ENCODE results near the gene GAGE12H.
"Not testable (repeated sequence)": the region's sequence is repeated elsewhere in the genome, so short reads cannot be mapped to it uniquely, and the experiment has no call there.

The GAGE12H gene

DNA sequence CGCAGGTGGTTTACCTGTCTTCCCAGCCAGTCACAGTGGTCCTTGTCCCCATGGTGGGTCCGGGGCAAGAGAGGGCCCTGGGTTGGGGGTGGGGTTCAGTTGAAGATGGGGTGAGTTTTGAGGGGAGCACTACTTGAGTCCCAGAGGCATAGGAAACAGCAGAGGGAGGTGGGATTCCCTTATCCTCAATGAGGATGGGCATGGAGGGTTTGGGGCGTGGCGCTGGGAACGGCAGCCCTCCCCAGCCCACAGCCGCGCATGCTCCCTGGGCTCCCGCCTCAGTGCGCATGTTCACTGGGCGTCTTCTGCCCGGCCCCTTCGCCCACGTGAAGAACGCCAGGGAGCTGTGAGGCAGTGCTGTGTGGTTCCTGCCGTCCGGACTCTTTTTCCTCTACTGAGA lies 9.4 kb downstream of the GAGE12H start, which contains the start of gene GAGE2A:
GAGE2A (plus strand) TSS at position 301 of the 400 bp plus-strand sequence. CDS start 1,155 bp downstream, outside the sequence.
- H2BK5ac ChIP-seq (ENCODE audit: low read depth, low read length, poor library complexity); H3K4me3 ChIP-seq (ENCODE audit: low read depth, low read length); H4K8ac ChIP-seq (ENCODE audit: low read depth, low read length); H3K4ac ChIP-seq (ENCODE audit: low read depth, low read length); H3K79me2 ChIP-seq (ENCODE audit: control insufficient read depth, insufficient read depth, low read length, poor library complexity); H4K91ac ChIP-seq (ENCODE audit: low read depth, low read length); H3K9me3 ChIP-seq (ENCODE audit: insufficient read depth, low read depth, low read length); H3K79me1 ChIP-seq (ENCODE audit: low read length); H3K4me1 ChIP-seq (ENCODE audit: control insufficient read depth in 1 of 2, insufficient read depth in 2 of 2, low read length in 2 of 2); H2BK120ac ChIP-seq (ENCODE audit: insufficient read depth, low read length, poor library complexity); DNase-seq; H3K27ac ChIP-seq (ENCODE audit: low read depth, low read length); H3K9ac ChIP-seq (ENCODE audit: low read length); H3K23ac ChIP-seq (ENCODE audit: low read length); H4K12ac ChIP-seq (ENCODE audit: low read depth, low read length); H3K18ac ChIP-seq (ENCODE audit: low read length); H3K27me3 ChIP-seq (ENCODE audit: insufficient read depth, low read length); H3K4me2 ChIP-seq (ENCODE audit: low read length); H2AK5ac ChIP-seq (ENCODE audit: low read length); H2AFZ ChIP-seq (ENCODE audit: insufficient read depth, low read length, poor library complexity); H3K36me3 ChIP-seq (ENCODE audit: control insufficient read depth in 1 of 2, insufficient read depth in 2 of 2, low read length in 2 of 2); H3K14ac ChIP-seq (ENCODE audit: low read length); H2BK12ac ChIP-seq (ENCODE audit: low read length): not testable (repeated sequence)
- no CpG with 5 or more reads among the region's 16 CpGs for WGBS (ENCODE audit: extremely low coverage, insufficient coverage, insufficient read length)

DNA sequence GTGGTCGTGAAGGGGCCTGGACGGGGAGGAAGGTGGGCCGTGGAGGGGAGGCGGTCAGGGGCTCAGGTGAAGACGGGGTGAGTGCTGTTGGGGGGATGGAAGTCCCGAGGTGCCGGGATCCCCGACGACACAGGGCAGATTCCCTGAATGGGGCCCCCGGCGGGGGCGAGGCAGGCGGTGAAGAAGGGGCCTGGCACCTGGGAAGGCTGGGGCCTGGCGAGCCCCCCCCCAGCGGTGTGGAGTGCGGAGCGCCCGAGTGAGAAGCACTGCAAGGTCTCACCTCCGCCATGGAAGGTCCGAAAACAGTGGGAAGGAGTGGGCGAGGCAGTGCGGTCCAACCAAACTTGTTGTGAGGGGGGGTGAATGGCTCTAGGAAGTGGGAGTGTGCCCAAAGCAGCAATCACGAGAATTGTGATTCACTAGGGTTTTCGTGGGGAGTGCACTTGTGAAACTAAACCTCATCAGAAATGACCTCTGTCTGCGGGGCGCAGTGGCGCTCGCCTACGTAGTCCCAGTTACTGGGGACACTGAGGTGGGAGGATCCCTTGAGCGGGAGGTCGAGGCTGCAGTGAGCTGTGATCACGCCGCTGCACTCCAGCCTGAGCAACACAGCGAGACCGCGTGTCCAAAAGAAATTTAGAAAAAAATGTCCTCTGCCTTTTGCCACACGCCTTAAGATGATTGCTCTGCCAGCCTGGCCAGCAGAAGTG lies 10.2 kb downstream of the GAGE12H start:
- not testable (repeated sequence) for H3K4me1 ChIP-seq (ENCODE audit: control insufficient read depth in 1 of 2, insufficient read depth in 2 of 2, low read length in 2 of 2); H3K9ac ChIP-seq (ENCODE audit: low read length); H3K79me1 ChIP-seq (ENCODE audit: low read length); H3K4ac ChIP-seq (ENCODE audit: low read depth, low read length); DNase-seq; H2AK5ac ChIP-seq (ENCODE audit: low read length); H3K14ac ChIP-seq (ENCODE audit: low read length); H3K9me3 ChIP-seq (ENCODE audit: insufficient read depth, low read depth, low read length); H2BK120ac ChIP-seq (ENCODE audit: insufficient read depth, low read length, poor library complexity); H3K36me3 ChIP-seq (ENCODE audit: control insufficient read depth in 1 of 2, insufficient read depth in 2 of 2, low read length in 2 of 2); H4K91ac ChIP-seq (ENCODE audit: low read depth, low read length); H3K23ac ChIP-seq (ENCODE audit: low read length); H3K27ac ChIP-seq (ENCODE audit: low read depth, low read length); H3K4me2 ChIP-seq (ENCODE audit: low read length); H4K8ac ChIP-seq (ENCODE audit: low read depth, low read length); H3K4me3 ChIP-seq (ENCODE audit: low read depth, low read length); H3K79me2 ChIP-seq (ENCODE audit: control insufficient read depth, insufficient read depth, low read length, poor library complexity); H3K18ac ChIP-seq (ENCODE audit: low read length); H3K27me3 ChIP-seq (ENCODE audit: insufficient read depth, low read length); H2BK12ac ChIP-seq (ENCODE audit: low read length); H4K12ac ChIP-seq (ENCODE audit: low read depth, low read length); H2BK5ac ChIP-seq (ENCODE audit: low read depth, low read length, poor library complexity); H2AFZ ChIP-seq (ENCODE audit: insufficient read depth, low read length, poor library complexity)
- no CpG with 5 or more reads among the region's 37 CpGs for WGBS (ENCODE audit: extremely low coverage, insufficient coverage, insufficient read length)

- H3K79me2 ChIP-seq (ENCODE audit: control insufficient read depth, insufficient read depth, low read length, poor library complexity); H4K91ac ChIP-seq (ENCODE audit: low read depth, low read length); H2BK5ac ChIP-seq (ENCODE audit: low read depth, low read length, poor library complexity); H3K9ac ChIP-seq (ENCODE audit: low read length); H2BK12ac ChIP-seq (ENCODE audit: low read length); H3K79me1 ChIP-seq (ENCODE audit: low read length); H2AK5ac ChIP-seq (ENCODE audit: low read length); H3K4ac ChIP-seq (ENCODE audit: low read depth, low read length); H3K36me3 ChIP-seq (ENCODE audit: control insufficient read depth in 1 of 2, insufficient read depth in 2 of 2, low read length in 2 of 2); H3K18ac ChIP-seq (ENCODE audit: low read length); H2AFZ ChIP-seq (ENCODE audit: insufficient read depth, low read length, poor library complexity); H3K4me1 ChIP-seq (ENCODE audit: control insufficient read depth in 1 of 2, insufficient read depth in 2 of 2, low read length in 2 of 2); H2BK120ac ChIP-seq (ENCODE audit: insufficient read depth, low read length, poor library complexity); H3K4me3 ChIP-seq (ENCODE audit: low read depth, low read length); H4K8ac ChIP-seq (ENCODE audit: low read depth, low read length); DNase-seq; H4K12ac ChIP-seq (ENCODE audit: low read depth, low read length); H3K27me3 ChIP-seq (ENCODE audit: insufficient read depth, low read length); H3K23ac ChIP-seq (ENCODE audit: low read length); H3K27ac ChIP-seq (ENCODE audit: low read depth, low read length); H3K14ac ChIP-seq (ENCODE audit: low read length); H3K9me3 ChIP-seq (ENCODE audit: insufficient read depth, low read depth, low read length); H3K4me2 ChIP-seq (ENCODE audit: low read length): not testable (repeated sequence)
- no CpG with 5 or more reads among the region's 17 CpGs for WGBS (ENCODE audit: extremely low coverage, insufficient coverage, insufficient read length)
These were observed 10.7 kb downstream of the GAGE12H start for GRCh38 chrX:49590488-49590887.

DNA sequence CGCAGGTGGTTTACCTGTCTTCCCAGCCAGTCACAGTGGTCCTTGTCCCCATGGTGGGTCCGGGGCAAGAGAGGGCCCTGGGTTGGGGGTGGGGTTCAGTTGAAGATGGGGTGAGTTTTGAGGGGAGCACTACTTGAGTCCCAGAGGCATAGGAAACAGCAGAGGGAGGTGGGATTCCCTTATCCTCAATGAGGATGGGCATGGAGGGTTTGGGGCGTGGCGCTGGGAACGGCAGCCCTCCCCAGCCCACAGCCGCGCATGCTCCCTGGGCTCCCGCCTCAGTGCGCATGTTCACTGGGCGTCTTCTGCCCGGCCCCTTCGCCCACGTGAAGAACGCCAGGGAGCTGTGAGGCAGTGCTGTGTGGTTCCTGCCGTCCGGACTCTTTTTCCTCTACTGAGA lies 19.0 kb downstream of the GAGE12H start, which contains the start of gene GAGE1:
GAGE1 (plus strand) TSS at position 301 of the 400 bp plus-strand sequence. CDS start 1,155 bp downstream, outside the sequence.
- H3K4ac ChIP-seq (ENCODE audit: low read depth, low read length); H3K4me2 ChIP-seq (ENCODE audit: low read length); H4K8ac ChIP-seq (ENCODE audit: low read depth, low read length); H2AFZ ChIP-seq (ENCODE audit: insufficient read depth, low read length, poor library complexity); H3K27ac ChIP-seq (ENCODE audit: low read depth, low read length); H3K79me1 ChIP-seq (ENCODE audit: low read length); DNase-seq; H3K79me2 ChIP-seq (ENCODE audit: control insufficient read depth, insufficient read depth, low read length, poor library complexity); H3K4me3 ChIP-seq (ENCODE audit: low read depth, low read length); H3K27me3 ChIP-seq (ENCODE audit: insufficient read depth, low read length); H2AK5ac ChIP-seq (ENCODE audit: low read length); H3K18ac ChIP-seq (ENCODE audit: low read length); H3K14ac ChIP-seq (ENCODE audit: low read length); H4K12ac ChIP-seq (ENCODE audit: low read depth, low read length); H2BK12ac ChIP-seq (ENCODE audit: low read length); H3K4me1 ChIP-seq (ENCODE audit: control insufficient read depth in 1 of 2, insufficient read depth in 2 of 2, low read length in 2 of 2); H3K36me3 ChIP-seq (ENCODE audit: control insufficient read depth in 1 of 2, insufficient read depth in 2 of 2, low read length in 2 of 2); H4K91ac ChIP-seq (ENCODE audit: low read depth, low read length); H3K9me3 ChIP-seq (ENCODE audit: insufficient read depth, low read depth, low read length); H3K9ac ChIP-seq (ENCODE audit: low read length); H2BK120ac ChIP-seq (ENCODE audit: insufficient read depth, low read length, poor library complexity); H3K23ac ChIP-seq (ENCODE audit: low read length); H2BK5ac ChIP-seq (ENCODE audit: low read depth, low read length, poor library complexity): not testable (repeated sequence)
- no CpG with 5 or more reads among the region's 16 CpGs for WGBS (ENCODE audit: extremely low coverage, insufficient coverage, insufficient read length)

All from trophoblast cell (in vitro differentiated cells and primary cell).